Endothelial cell of umbilical vein (primary cell): ENCODE data around the gene RPL9. TPM values are rescaled to one million over a fixed set of nuclear protein-coding genes. Genes with fewer than 3 reads are reported as not detected.

Source experiments
- BruUV-seq: library from RNA; stranded (reverse); fragments of 400-500 nt; replicated peaks from 2 replicates; lab custom pipeline; 2021; lab: Mats Ljungman, UMichigan
- CTCF ChIA-PET: fragments of 300-600, 350-600 bp; sonication (Branson Sonifier 250); formaldehyde crosslinking; loops from one replicate; lab custom pipeline; 2021; ENCODE audit warnings: antibody characterized with exemption, inconsistent platforms; lab: Charles Lee
- POLR2A ChIA-PET: fragments of 300-600, 350-600 bp; sonication (Branson Sonifier 250); formaldehyde crosslinking; loops from one replicate; lab custom pipeline; 2021; ENCODE audit warnings: antibody characterized with exemption, inconsistent platforms; lab: Charles Lee
- DNase-seq: peaks from one replicate; pipeline ENCODE4 v3.0.0-alpha.2; 2011; ENCODE audit warnings: low read depth, low spot score
- FAIRE-seq: peaks from 2 replicates; lab custom pipeline; 2011; peaks lifted over from hg19 to GRCh38; lab: Jason Lieb, UNC
- H2AFZ ChIP-seq: 2 replicates; pipeline ENCODE4 v1.6.0; 2012; ENCODE audit warnings: low read depth, low read length, control low read depth, inconsistent platforms
- H3K27ac ChIP-seq: 2 replicates; pipeline ENCODE4 v1.5.1; 2011; ENCODE audit warnings: low read depth, mild to moderate bottlenecking, control low read depth, low read length, moderate library complexity; ENCODE audit not compliant: insufficient read depth
- H3K27me3 ChIP-seq, 2 experiments: 2 replicates each; pipeline versions ENCODE4 v1.6.0 to v1.6.1; 2011; ENCODE audit warnings: low read length in 2 of 2, mixed read lengths in 1 of 2; ENCODE audit not compliant: control insufficient read depth in 2 of 2, insufficient read depth in 2 of 2
- H3K36me3 ChIP-seq, 2 experiments: 2 replicates in 1 of 2; 3 replicates in 1 of 2; pipeline ENCODE4 v1.5.1; 2011; ENCODE audit warnings: low read length in 2 of 2, mild to moderate bottlenecking in 1 of 2, moderate library complexity in 1 of 2; ENCODE audit not compliant: control insufficient read depth in 2 of 2, insufficient read depth in 2 of 2; ENCODE audit errors: extremely low read depth in 1 of 2
- H3K4me1 ChIP-seq: 3 replicates; pipeline ENCODE4 v1.5.1; 2011; ENCODE audit warnings: mild to moderate bottlenecking, low read length; ENCODE audit not compliant: control insufficient read depth, insufficient read depth; ENCODE audit errors: extremely low read depth
- H3K4me2 ChIP-seq: 2 replicates; pipeline ENCODE4 v1.6.1; 2011; ENCODE audit warnings: low read length, control low read depth, mixed read lengths; ENCODE audit not compliant: insufficient read depth
- H3K4me3 ChIP-seq, 3 experiments: fragments of 200-600 bp in 1 of 3; sonication (generic), shearing (Covaris generic) in 1 of 3; replicated peaks in 1 of 3; 2 replicates each; pipeline ENCODE4 v1.5.1; 2011 to 2016; ENCODE audit warnings: control low read depth in 3 of 3, low read length in 3 of 3, mild to moderate bottlenecking in 2 of 3, inconsistent platforms in 1 of 3, low read depth in 1 of 3, moderate library complexity in 1 of 3; ENCODE audit not compliant: insufficient read depth in 1 of 3
- H3K79me2 ChIP-seq: 2 replicates; pipeline ENCODE4 v1.6.0; 2012; ENCODE audit warnings: low read length, inconsistent platforms; ENCODE audit not compliant: control insufficient read depth, insufficient read depth
- H3K9ac ChIP-seq: replicated peaks from 2 replicates; pipeline ENCODE3; 2011; ENCODE audit warnings: low read length, control low read depth; ENCODE audit not compliant: insufficient read depth; ENCODE audit errors: extremely low read depth
- H3K9me1 ChIP-seq: replicated peaks from 3 replicates; pipeline ENCODE4 v1.6.0; 2011; ENCODE audit warnings: mild to moderate bottlenecking, low read length; ENCODE audit not compliant: control insufficient read depth, insufficient read depth; ENCODE audit errors: extremely low read depth
- H3K9me3 ChIP-seq: replicated peaks from 2 replicates; pipeline ENCODE4 v1.5.1; 2012; ENCODE audit warnings: low read length, inconsistent platforms; ENCODE audit not compliant: control insufficient read depth, insufficient read depth
- H4K20me1 ChIP-seq: replicated peaks from 2 replicates; pipeline ENCODE3; 2011; ENCODE audit warnings: mild to moderate bottlenecking, low read length; ENCODE audit not compliant: control insufficient read depth, insufficient read depth; ENCODE audit errors: extremely low read depth
- CTCF ChIP-seq, 2 donors: IDR thresholded peaks; 1 replicate in 1 of 2; 2 replicates in 1 of 2; pipeline ENCODE4 v1.5.1; 2011; ENCODE audit warnings: low read length in 2 of 2, mild to moderate bottlenecking in 2 of 2, moderate library complexity in 2 of 2, control low read depth in 1 of 2, inconsistent platforms in 1 of 2, low read depth in 1 of 2; ENCODE audit not compliant: insufficient read depth in 1 of 2; ENCODE audit errors: extremely low read depth in 1 of 2
- EZH2 ChIP-seq: IDR thresholded peaks from 2 replicates; pipeline ENCODE4 v1.6.1; 2012; ENCODE audit warnings: borderline replicate concordance, low read depth, mild to moderate bottlenecking, moderate library complexity, low read length, inconsistent platforms; ENCODE audit not compliant: severe bottlenecking
- FOS ChIP-seq: IDR thresholded peaks from 2 replicates; pipeline ENCODE4 v1.6.1; 2011; ENCODE audit warnings: mild to moderate bottlenecking, low read length, moderate library complexity, borderline replicate concordance; ENCODE audit not compliant: insufficient read depth
- GATA2 ChIP-seq: IDR thresholded peaks from 2 replicates; pipeline ENCODE4 v1.7.0; 2011; ENCODE audit warnings: low read depth, mild to moderate bottlenecking, moderate library complexity, mixed read lengths, low read length; ENCODE audit not compliant: insufficient read length, insufficient read depth
- JUN ChIP-seq: IDR thresholded peaks from 2 replicates; pipeline ENCODE4 v1.6.1; 2011; ENCODE audit warnings: borderline replicate concordance, low read depth; ENCODE audit not compliant: insufficient read length, insufficient read depth
- MAX ChIP-seq: IDR thresholded peaks from 2 replicates; pipeline ENCODE4 v1.6.1; 2011; ENCODE audit not compliant: insufficient read depth, insufficient read length
- MYC ChIP-seq: IDR thresholded peaks from one replicate; pipeline ENCODE4 v1.6.1; 2011; ENCODE audit warnings: mild to moderate bottlenecking, low read depth, low read length
- POLR2A ChIP-seq: IDR thresholded peaks from 2 replicates; pipeline ENCODE4 v1.6.1; 2012; ENCODE audit warnings: low read depth, mild to moderate bottlenecking, control low read depth, low read length
- POLR2AphosphoS5 ChIP-seq: IDR thresholded peaks from 2 replicates; pipeline ENCODE4 v1.6.1; 2012; ENCODE audit warnings: low read depth, mild to moderate bottlenecking, control low read depth, low read length, moderate library complexity; ENCODE audit not compliant: insufficient read depth
- dilution Hi-C: fragments of 300-500 bp; cut with MboI; formaldehyde crosslinking; loops from one replicate; pipeline ENCODE4 v1.15.0; 2019; ENCODE audit warnings: low sequenced_read_pairs; ENCODE audit not compliant: extremely low pct_ligation_motif_present
- intact Hi-C: fragments of 100-400 bp; cut with micrococcal nuclease; formaldehyde crosslinking; loops from one replicate; pipeline ENCODE4 v1.10.0; 2022
- polyA plus RNA-seq, 4 experiments: library from polyadenylated mRNA; depleted of rRNA in 3 of 4; stranded (reverse) in 3 of 4; unstranded in 1 of 4; fragments of >200 nt; gene quantifications; 2 replicates each; pipeline versions ENCODE4 v1.2.1 to v1.2.3, GENCODE V29; 2011 to 2012; ENCODE audit warnings: missing spikeins in 1 of 4
- total RNA-seq: library from RNA; stranded (reverse); gene quantifications from 2 replicates; pipeline ENCODE4 v1.2.3, GENCODE V29; 2021

RPL9 gene
- total and polyA plus RNA-seq, 2 donors (not counting 3 experiments of a cell fraction or from before 2014, with no cell fraction given) = 963 to 1,186 TPM

GRCh38 chr4:39472396-39472795 lies 13.7 kb upstream of the RPL9 start:
- H3K79me2 ChIP-seq = no peaks in the 10 kb centered on the region
- no peak for DNase-seq
- intact Hi-C loops (no loop called here), dilution Hi-C loops (no loop called here)
- no peak overlapping the region for H3K4me2 ChIP-seq
- POLR2A ChIA-PET = no interaction called here
- no peak for TF ChIP-seq MYC
- no peak for TF ChIP-seq POLR2A
- no peak for TF ChIP-seq EZH2
- no peak for TF ChIP-seq CTCF (IDR thresholded peaks at IDR 0.05; ENCODE audit: extremely low read depth in 1 of 2, insufficient read depth in 1 of 2, low read depth in 1 of 2, low read length in 2 of 2)
- no peak for TF ChIP-seq MAX
- no peak for TF ChIP-seq FOS
- TF ChIP-seq JUN = no peak
- no peak for TF ChIP-seq POLR2AphosphoS5
- no peak for TF ChIP-seq GATA2
- no peaks in the 10 kb centered on the region for H3K4me1 ChIP-seq
- H3K9me1 ChIP-seq = no peaks in the 10 kb centered on the region
- H3K36me3 ChIP-seq = no peaks in the 10 kb centered on the region
- no peak overlapping the region for H2AFZ ChIP-seq
- H3K9ac ChIP-seq = no peak overlapping the region
- no peak overlapping the region for H3K27ac ChIP-seq
- H3K9me3 ChIP-seq = no peaks in the 10 kb centered on the region
- BruUV-seq = no TSS peak
- CTCF ChIA-PET = interaction anchor here (0.8 to 1.6 kb wide), 2 partner anchors 186 to 196 kb away, joined by 3 to 5 read pairs; no protein-coding TSS in a partner anchor
- H3K4me3 ChIP-seq = no peak overlapping the region
- no peak for FAIRE-seq
- H4K20me1 ChIP-seq = no peaks in the 10 kb centered on the region
- H3K27me3 ChIP-seq = no peaks in the 10 kb centered on the region
